Bronchial epithelial cell (primary cell): ENCODE data around the gene PRKCE. TPM values are rescaled to one million over a fixed set of nuclear protein-coding genes. Genes with fewer than 3 reads are reported as not detected.

Experiments
- DNase-seq: peaks from one replicate; pipeline ENCODE4 v3.0.0-alpha.2; 2010; ENCODE audit warnings: low read depth
- FAIRE-seq: peaks from 2 replicates; lab custom pipeline; 2011; peaks lifted over from hg19 to GRCh38; lab: Jason Lieb, UNC
- H3K27me3 ChIP-seq: 2 replicates; pipeline ENCODE4 v1.5.1; 2011; ENCODE audit warnings: low read length; ENCODE audit not compliant: control insufficient read depth, insufficient read depth
- H3K36me3 ChIP-seq: 2 replicates; pipeline ENCODE4 v1.5.1; 2011; ENCODE audit warnings: low read length; ENCODE audit not compliant: control insufficient read depth, insufficient read depth
- H3K4me3 ChIP-seq: 2 replicates; pipeline ENCODE4 v1.5.1; 2011; ENCODE audit warnings: mild to moderate bottlenecking, low read depth, low read length, control low read depth
- total RNA-seq: library from RNA; depleted of rRNA; stranded (reverse); fragments of >200 nt; gene quantifications from 2 replicates; pipeline ENCODE4 v1.2.1, GENCODE V29; 2014
- TF ChIP-seq, protein P1 (sequence below): IDR thresholded peaks from 2 replicates; pipeline ENCODE4 v1.5.1; 2011; ENCODE audit warnings: mild to moderate bottlenecking, moderate library complexity, low read length, control low read depth, inconsistent platforms; ENCODE audit not compliant: insufficient read depth, severe bottlenecking

Gene PRKCE
- total RNA-seq, 1 donor from 2014 or later = 6.3 TPM

GRCh38 chr2:45806563-45807358, 155.3 kb downstream of the PRKCE start:
- TF ChIP-seq, protein P1, sequence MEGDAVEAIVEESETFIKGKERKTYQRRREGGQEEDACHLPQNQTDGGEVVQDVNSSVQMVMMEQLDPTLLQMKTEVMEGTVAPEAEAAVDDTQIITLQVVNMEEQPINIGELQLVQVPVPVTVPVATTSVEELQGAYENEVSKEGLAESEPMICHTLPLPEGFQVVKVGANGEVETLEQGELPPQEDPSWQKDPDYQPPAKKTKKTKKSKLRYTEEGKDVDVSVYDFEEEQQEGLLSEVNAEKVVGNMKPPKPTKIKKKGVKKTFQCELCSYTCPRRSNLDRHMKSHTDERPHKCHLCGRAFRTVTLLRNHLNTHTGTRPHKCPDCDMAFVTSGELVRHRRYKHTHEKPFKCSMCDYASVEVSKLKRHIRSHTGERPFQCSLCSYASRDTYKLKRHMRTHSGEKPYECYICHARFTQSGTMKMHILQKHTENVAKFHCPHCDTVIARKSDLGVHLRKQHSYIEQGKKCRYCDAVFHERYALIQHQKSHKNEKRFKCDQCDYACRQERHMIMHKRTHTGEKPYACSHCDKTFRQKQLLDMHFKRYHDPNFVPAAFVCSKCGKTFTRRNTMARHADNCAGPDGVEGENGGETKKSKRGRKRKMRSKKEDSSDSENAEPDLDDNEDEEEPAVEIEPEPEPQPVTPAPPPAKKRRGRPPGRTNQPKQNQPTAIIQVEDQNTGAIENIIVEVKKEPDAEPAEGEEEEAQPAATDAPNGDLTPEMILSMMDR = no peak
- FAIRE-seq (peak; percentile 50), DNase-seq (no peak)
- Histone ChIP-seq H3K36me3 (no peaks in the 10 kb centered on the region), H3K4me3 (no peak overlapping the region), H3K27me3 (peaks cover 2% of the 10 kb centered on the region)

DNA sequence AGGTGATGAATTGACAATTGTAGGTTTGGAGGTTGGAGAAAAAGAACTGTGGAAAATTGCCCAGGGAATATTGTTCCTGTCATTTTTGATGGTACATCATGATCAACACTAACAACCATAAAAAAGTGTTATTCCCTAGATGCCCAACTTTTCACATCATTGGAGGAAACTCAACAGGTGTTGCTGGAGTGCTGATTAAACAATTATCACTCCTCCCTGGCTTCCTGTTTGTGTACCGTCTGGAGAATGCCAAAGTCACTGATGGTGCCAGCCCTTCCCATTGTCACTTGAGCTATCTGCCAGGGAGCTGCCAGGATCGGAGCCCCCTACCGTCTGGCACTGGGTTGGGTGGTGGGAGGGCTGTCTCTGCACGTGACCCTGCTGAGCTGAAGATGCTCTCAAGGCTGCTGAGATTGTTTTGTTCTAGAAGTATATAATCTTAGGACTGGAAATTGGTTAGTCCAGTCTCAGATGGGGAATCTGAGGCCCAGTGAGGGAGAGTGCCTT, 156.9 kb downstream of the PRKCE start:
- DNase-seq = no peak
- TF ChIP-seq, protein P1 = no peak
- Histone ChIP-seq H3K27me3 (peaks cover 2% of the 10 kb centered on the region), H3K4me3 (no peak overlapping the region), H3K36me3 (no peaks in the 10 kb centered on the region)
- peak; percentile 75 for FAIRE-seq

- H3K27me3 ChIP-seq = peaks cover 2% of the 10 kb centered on the region
- DNase-seq (no peak), FAIRE-seq (no peak)
- TF ChIP-seq, protein P1 = no peak
- no peaks in the 10 kb centered on the region for H3K36me3 ChIP-seq
- no peak overlapping the region for H3K4me3 ChIP-seq
Measured at GRCh38 chr2:45809205-45809604, 157.7 kb downstream of the PRKCE start.

DNA sequence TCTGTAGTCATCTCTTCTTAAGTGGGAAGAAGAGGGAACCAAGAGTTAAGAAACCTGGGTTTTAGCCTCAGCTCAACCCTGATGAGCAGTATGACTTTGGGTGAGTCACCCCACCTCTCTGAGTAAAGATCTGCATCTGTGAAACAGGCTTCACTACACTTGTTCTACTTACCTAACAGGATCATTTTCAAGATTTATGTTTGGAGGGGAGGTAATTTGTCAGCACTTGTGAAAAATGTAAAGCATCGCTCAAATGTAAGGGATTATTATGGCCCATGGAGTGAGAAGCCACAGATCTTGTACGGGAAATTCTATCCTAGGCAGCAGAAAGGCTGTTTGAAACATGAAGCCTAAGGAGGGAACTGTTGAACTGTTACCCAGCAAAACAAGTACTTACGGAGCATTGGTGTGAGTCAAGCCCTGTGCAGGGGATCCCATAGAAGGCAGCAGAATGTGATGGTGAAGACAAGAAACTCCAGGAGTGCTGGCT, 160.6 kb downstream of the PRKCE start:
- no peak for FAIRE-seq
- Histone ChIP-seq H3K36me3 (no peaks in the 10 kb centered on the region), H3K4me3 (no peak overlapping the region), H3K27me3 (no peaks in the 10 kb centered on the region)
- peak; percentile 86 for DNase-seq
- TF ChIP-seq, protein P1 = no peak

- Histone ChIP-seq H3K36me3 (no peaks in the 10 kb centered on the region), H3K4me3 (no peak overlapping the region), H3K27me3 (no peaks in the 10 kb centered on the region)
- no peak for FAIRE-seq
- TF ChIP-seq, protein P1 = no peak
- DNase-seq = no peak
Measured at GRCh38 chr2:45813003-45813941, 161.8 kb downstream of the PRKCE start.
